ENCODE data around the gene CFAP251.

DNA sequence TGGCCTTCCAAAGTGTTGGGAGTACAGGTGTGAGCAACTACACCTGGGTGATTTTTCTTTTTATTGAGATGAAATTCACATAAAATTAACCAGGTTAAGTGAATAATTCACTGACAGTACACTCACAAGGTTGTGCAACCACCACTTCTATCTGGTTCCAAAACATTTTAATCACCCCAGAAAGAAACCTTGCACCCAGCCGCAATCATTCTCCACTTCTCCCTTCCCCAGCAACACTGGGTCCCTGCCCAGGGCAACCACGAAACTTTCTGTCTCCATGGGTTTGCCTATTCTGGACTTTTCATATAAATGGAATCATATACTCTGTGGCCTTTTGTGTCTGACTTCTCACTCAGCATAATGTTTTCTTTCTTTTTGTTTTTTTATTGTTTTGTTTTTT, 133.9 kb downstream of the CFAP251 start:
- TF ChIP-seq, protein P1, sequence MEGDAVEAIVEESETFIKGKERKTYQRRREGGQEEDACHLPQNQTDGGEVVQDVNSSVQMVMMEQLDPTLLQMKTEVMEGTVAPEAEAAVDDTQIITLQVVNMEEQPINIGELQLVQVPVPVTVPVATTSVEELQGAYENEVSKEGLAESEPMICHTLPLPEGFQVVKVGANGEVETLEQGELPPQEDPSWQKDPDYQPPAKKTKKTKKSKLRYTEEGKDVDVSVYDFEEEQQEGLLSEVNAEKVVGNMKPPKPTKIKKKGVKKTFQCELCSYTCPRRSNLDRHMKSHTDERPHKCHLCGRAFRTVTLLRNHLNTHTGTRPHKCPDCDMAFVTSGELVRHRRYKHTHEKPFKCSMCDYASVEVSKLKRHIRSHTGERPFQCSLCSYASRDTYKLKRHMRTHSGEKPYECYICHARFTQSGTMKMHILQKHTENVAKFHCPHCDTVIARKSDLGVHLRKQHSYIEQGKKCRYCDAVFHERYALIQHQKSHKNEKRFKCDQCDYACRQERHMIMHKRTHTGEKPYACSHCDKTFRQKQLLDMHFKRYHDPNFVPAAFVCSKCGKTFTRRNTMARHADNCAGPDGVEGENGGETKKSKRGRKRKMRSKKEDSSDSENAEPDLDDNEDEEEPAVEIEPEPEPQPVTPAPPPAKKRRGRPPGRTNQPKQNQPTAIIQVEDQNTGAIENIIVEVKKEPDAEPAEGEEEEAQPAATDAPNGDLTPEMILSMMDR (conservative IDR thresholded peaks at IDR 0.05; ENCODE audit: low read length): no peak
- no peak for TF ChIP-seq EZH2phosphoT487 (IDR thresholded peaks at IDR 0.05; ENCODE audit: borderline replicate concordance, low read depth, low read length)
